ENCODE results near the gene ST3GAL3.

ST3GAL3 gene

DNA sequence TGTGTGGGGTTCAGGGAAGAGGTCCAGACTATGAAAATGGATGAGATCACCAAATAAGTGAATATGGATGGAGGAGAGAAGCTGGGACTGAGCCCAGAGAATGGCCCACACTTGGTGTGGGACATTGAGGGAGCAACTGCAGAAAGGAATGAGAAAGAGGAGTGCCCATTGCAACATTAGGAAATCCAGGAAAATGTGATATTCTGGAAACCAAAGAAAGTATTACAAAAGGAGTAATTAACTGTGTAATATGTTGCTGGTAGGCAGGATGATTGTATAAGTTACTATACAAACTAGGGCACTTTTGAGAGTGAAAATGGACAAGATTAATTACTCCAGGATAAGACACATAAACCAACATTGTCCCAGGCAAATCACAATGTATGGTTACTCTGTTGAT, 166.5 kb downstream of the ST3GAL3 start:
- DNase-seq (no peak), ATAC-seq (no peak)
- Mint-ChIP-seq H3K4me3 (no peak overlapping the region), H3K9me3 (no peaks in the 10 kb centered on the region), H3K4me1 (no peaks in the 10 kb centered on the region), H3K27ac (no peak overlapping the region), H3K27me3 (no peaks in the 10 kb centered on the region)

DNA sequence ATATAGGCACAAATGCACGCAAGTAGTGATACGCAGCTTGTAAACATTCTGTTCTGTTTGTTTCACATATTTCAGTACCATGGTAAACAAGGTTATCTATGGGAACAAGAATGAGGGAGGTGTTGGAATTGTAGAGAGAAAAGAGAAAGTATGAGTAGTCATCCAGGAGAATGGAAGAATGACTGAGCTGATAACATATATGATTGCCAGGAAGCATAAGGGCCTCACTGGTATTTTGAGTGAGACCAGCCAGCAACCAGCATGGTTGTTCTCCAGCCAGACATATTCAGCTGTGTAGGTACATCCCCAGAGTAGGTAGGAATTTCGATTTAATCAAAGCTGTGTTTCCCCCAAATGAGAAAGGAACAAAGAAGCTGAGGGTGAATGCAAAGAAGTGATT, 167.4 kb downstream of the ST3GAL3 start:
- Mint-ChIP-seq H3K4me3 (no peak overlapping the region), H3K4me1 (no peaks in the 10 kb centered on the region), H3K27ac (no peak overlapping the region), H3K27me3 (no peaks in the 10 kb centered on the region), H3K9me3 (no peaks in the 10 kb centered on the region)
- ATAC-seq: no peak
- no peak for DNase-seq

DNA sequence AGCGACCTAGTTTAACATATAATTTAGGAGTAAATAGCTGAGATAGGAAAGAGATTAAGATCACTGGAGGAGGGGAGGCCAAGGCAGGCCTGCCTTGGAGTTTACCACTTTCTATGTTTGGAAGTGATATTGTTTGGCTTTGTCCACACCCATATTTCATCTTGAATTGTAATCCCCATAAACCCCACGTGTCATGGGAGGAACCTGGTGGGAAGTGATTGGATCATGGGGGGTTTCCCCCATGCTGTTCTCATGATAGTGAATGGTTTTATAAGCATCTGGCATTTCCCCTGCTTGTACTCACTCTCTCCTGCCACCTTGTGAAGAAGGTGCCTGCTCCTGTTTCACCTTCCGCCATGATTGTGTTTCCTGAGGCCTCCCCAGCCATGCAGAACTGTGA, 168.0 kb downstream of the ST3GAL3 start:
- H3K4me3 Mint-ChIP-seq: no peak overlapping the region

DNA sequence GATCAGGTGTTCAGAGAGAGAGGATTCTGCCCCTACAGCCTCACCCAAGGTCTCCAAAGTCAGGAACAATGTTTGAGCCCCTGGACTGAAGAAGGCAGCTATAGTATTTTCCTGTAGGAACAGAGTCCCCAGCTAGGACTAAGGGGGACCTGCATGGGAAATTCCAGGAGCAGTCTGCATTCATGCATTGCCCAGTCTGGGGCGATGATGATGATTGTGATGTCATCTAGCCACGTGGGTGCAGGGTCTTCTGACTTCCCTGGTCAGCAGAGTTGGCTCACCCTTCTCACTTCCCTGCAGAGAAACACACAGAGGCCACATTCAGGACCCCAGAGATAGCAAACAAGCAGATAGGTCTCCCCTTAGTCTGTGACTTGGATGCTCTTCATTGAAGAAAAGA, 169.8 kb downstream of the ST3GAL3 start:
- ATAC-seq: no peak
- Mint-ChIP-seq H3K27ac (no peak overlapping the region), H3K4me1 (no peaks in the 10 kb centered on the region), H3K4me3 (no peak overlapping the region), H3K27me3 (no peaks in the 10 kb centered on the region), H3K9me3 (no peaks in the 10 kb centered on the region)
- no peak for DNase-seq

More for the DNA sequence above, 168.0 kb downstream of the ST3GAL3 start:
- DNase-seq (no peak), ATAC-seq (no peak)
- Mint-ChIP-seq H3K4me1 (no peaks in the 10 kb centered on the region), H3K27me3 (no peaks in the 10 kb centered on the region), H3K9me3 (no peaks in the 10 kb centered on the region), H3K27ac (peak overlapping the region in 1 of 2 donors; percentile 21)

DNA sequence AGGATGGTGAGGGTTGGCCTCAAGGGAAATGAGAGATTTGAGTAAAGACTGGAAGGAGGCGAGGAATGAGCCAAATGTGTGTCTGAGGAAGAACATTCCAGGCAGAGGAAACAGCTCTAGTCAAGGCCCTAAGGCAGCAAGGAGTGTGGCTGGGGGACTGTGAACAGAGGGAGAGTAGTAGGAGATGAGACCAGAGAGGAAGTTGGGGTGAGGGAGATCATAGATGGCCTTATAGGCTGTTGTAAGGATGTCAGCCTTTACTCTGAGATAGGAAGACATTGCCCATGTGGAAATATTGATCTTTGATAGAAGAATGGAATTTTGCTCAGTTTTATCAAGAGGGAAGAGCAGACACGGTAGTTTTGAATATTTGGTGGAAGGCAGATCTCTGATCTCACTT, 171.1 kb downstream of the ST3GAL3 start:
- H3K9me3 Mint-ChIP-seq: no peaks in the 10 kb centered on the region
- DNase-seq: no peak
- H3K4me3 Mint-ChIP-seq: no peak overlapping the region
- no peak for ATAC-seq
- H3K27ac Mint-ChIP-seq: no peak overlapping the region
- no peaks in the 10 kb centered on the region for H3K27me3 Mint-ChIP-seq
- H3K4me1 Mint-ChIP-seq: no peaks in the 10 kb centered on the region

DNA sequence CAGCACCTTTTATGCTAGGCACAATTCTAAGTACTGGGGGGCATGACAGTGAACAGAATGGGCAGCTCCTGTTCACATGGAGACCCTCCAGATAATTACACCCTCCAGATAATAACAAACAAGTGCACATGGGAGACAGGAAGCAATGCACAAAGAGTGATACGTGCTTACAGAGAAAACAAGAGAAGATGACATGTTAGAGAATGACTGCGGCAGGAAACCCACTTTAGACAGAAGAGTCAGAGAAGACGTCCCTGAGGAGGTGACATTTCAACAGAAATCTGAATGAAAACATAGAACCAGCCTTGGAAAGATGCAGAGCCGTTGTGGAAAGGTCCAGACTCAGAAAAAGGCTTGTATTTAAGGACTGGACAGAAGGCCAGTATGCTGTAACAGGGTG, 171.5 kb downstream of the ST3GAL3 start:
- ATAC-seq (peak; percentile 71), DNase-seq (no peak)
- no peaks in the 10 kb centered on the region for H3K27me3 Mint-ChIP-seq
- H3K4me3 Mint-ChIP-seq: no peak overlapping the region
- no peak overlapping the region for H3K27ac Mint-ChIP-seq
- no peaks in the 10 kb centered on the region for H3K9me3 Mint-ChIP-seq
- H3K4me1 Mint-ChIP-seq: no peaks in the 10 kb centered on the region

DNA sequence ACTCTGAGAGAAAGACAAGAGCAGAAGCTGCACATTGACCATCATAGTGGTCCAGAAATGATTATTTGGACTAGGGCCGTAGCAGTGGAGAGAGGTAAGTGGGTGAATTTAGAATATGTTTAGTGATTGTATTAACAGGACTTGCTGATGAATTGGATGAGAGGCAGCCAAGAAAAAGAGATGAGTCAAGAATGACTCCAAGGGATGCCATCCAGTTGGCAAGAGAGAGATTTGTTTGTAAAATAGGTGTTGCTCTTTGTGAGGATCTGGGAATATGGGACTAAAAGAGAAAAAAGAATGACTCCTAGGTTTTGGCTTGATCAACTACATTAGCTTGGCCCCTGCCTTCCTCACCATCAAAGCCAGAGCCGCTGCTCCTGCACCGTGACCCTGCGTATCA, 172.1 kb downstream of the ST3GAL3 start:
- no peaks in the 10 kb centered on the region for H3K27me3 Mint-ChIP-seq
- H3K27ac Mint-ChIP-seq: no peak overlapping the region

DNA sequence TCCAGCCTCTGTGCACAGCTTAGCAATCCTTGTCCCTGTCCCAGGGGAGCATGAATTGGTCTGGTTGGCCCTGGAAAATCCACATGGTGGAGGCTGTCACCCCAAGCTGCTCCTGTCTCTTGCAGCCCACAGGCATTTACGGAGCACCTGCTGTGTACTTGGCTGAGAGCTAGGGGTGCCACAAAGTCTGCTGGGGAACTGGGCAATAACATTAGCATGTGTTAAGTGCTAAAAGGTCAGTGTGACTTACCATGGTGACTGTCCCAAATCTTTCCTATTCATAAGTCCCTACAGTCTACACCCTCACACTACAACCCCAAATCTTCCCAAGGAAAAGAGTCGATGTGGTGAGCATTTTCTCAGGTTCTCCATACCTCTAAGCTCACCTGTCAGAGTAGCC, 172.7 kb downstream of the ST3GAL3 start:
- H3K27ac Mint-ChIP-seq: no peak overlapping the region
- no peak for ATAC-seq
- H3K27me3 Mint-ChIP-seq: no peaks in the 10 kb centered on the region
- H3K4me1 Mint-ChIP-seq: no peaks in the 10 kb centered on the region
- no peak for DNase-seq
- no peak overlapping the region for H3K4me3 Mint-ChIP-seq
- H3K9me3 Mint-ChIP-seq: no peaks in the 10 kb centered on the region

More for the DNA sequence above, 172.1 kb downstream of the ST3GAL3 start:
- Mint-ChIP-seq H3K4me1 (no peaks in the 10 kb centered on the region), H3K4me3 (no peak overlapping the region), H3K9me3 (no peaks in the 10 kb centered on the region)
- ATAC-seq: peak; percentile 12
- no peak for DNase-seq

DNA sequence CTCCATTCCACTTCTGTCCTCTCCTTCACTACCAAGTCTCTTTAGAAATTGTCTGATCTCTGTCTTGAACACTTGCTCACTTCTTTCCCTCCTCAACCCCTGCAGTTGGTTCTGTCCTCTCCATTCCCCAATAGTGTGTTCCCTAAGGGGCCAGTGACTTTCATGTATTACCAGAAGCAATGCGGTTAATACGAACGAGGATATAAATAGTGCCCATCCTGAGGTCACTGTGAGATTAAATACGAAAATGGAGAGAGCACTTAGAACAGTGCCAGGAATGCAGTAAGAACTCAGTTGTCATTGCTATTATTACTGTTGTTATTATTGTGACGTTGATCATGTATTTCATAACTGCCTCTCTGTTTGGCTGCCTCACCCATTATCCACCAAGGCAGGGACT, 173.3 kb downstream of the ST3GAL3 start:
- DNase-seq (no peak), ATAC-seq (no peak)
- Mint-ChIP-seq H3K27ac (no peak overlapping the region), H3K4me1 (no peaks in the 10 kb centered on the region), H3K9me3 (no peaks in the 10 kb centered on the region), H3K27me3 (no peaks in the 10 kb centered on the region), H3K4me3 (no peak overlapping the region)

DNA sequence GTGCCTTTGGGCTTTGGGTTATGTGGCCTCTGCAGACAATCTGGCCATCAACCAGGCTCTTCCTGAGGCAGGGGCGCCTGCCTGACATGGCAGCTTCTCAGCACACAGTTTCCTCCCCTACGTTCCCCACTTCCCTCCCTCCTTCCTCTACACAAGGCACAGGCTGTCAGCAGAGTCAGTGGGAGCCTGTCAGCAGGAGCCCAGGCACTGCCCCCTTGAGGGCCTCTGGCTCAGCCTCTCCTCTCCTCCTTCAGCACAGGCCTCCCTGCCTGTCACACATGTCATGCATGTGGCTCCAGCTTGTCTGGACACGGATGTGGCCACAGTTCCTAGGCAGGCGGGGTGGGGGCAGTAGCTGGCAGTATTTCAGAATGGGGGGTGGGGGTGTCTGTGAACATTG, 174.1 kb downstream of the ST3GAL3 start:
- no peak for DNase-seq
- no peak for ATAC-seq
- Mint-ChIP-seq H3K27me3 (no peaks in the 10 kb centered on the region), H3K4me3 (no peak overlapping the region), H3K9me3 (no peaks in the 10 kb centered on the region), H3K4me1 (no peaks in the 10 kb centered on the region), H3K27ac (no peak overlapping the region)

DNA sequence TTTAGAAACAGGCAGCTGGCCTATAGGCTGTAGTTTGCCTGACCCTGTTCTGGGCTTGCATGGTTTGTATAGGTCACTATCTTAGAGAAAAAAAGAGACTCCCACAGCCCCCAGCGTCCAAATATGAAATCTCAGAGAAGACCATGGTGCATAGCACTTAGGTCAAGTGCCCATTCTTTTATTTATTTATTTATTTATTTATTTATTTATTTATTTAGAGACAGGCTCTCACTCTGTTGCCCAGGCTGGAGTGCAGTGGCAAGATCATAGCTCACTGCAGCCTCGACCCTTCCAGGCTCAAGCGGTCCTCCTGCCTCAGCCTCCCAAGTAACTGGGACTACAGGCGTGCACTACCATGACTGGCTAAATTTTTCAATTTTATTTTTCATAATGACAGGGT, 175.4 kb downstream of the ST3GAL3 start:
- ATAC-seq (no peak), DNase-seq (no peak)
- Mint-ChIP-seq H3K4me3 (no peak overlapping the region), H3K4me1 (no peaks in the 10 kb centered on the region), H3K9me3 (no peaks in the 10 kb centered on the region), H3K27me3 (no peaks in the 10 kb centered on the region), H3K27ac (no peak overlapping the region)

DNA sequence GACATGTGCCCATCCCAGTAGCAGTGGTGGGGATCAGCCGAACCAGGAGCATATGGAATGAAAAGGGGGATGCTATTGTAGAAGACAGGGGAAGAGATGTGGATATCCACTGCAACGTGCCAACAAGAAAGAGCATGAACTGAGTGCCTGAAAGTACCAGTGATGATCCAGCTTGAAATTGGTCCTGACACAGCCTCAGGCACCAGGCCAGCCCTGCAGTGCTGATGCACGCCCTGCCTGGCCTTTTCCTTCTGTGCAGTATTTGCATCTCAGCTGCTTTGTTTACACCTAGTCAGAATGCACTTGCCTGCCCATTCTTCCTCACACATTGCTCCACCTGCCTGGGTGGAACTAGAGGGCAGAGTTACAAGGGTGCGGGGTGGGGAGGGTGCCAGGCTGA, 176.0 kb downstream of the ST3GAL3 start:
- Mint-ChIP-seq H3K9me3 (no peaks in the 10 kb centered on the region), H3K27ac (no peak overlapping the region), H3K27me3 (no peaks in the 10 kb centered on the region), H3K4me3 (no peak overlapping the region), H3K4me1 (no peaks in the 10 kb centered on the region)
- no peak for ATAC-seq
- no peak for DNase-seq

DNA sequence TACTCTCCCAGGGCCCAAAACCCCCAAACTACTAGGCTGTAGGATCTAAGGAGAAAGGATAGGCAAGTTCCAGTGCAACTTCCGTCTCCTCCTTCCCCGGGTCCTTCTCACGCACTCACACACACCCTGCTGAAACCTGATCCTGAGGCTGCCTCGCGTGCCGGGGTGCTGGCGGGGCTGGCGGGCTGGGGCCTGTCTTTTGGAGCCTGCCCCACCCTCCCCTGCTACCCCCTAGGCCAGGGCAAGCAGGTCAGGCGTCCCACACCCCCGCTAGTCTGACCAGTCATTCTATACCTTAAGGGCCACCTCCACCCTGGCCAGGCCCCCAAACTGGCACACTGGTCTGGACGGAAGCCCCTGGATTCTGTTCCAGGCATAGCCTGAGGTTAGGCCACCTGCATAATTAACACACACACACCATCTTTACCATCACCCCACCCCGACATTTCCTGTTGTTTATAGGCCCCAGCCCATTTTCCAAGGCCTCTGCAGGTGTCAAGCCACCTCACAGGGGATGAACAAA, 178.0 kb downstream of the ST3GAL3 start:
- Mint-ChIP-seq H3K9me3 (no peaks in the 10 kb centered on the region), H3K27me3 (no peaks in the 10 kb centered on the region), H3K4me3 (no peak overlapping the region), H3K4me1 (no peaks in the 10 kb centered on the region), H3K27ac (no peak overlapping the region)
- ATAC-seq (no peak), DNase-seq (no peak)

DNA sequence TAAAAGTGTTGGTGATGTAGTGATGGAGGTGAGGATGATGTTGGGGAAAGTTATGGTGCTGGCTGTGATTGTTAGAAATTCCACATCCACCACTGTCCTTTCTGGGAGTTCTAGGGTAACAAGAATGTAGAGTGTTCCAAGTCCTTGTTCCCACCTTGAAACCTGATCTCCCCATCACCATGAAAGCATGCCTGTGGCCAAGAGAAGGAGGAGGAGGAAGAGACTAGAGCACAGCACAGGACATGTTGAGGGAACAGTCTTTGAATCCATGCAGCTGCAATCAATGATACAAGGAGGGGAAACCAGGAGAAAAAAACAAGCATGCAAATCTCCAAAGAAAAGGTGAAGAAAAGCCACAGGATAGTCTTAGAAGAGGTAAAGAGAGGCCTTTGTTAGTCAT, 180.4 kb downstream of the ST3GAL3 start:
- Mint-ChIP-seq H3K27ac (no peak overlapping the region), H3K4me3 (no peak overlapping the region)

DNA sequence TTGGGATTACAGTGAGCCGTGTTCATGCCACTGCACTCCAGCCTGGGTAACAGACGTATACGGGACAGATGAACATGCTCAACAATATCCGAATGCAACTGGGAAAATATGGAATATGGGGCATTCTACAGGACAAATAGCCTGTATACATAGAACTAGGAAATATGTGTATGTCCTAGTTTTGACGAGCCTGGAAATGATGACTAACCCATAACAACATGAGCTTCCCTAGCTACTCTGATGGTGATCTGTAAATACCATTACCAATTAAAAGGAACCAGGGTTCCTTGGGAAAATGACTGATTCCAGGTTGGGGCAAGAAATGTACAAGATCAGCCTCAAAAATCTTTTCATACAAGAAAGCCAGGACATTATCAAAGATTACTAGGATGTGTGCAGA, 183.5 kb downstream of the ST3GAL3 start:
- Mint-ChIP-seq H3K4me1 (no peaks in the 10 kb centered on the region), H3K27me3 (no peaks in the 10 kb centered on the region), H3K9me3 (no peaks in the 10 kb centered on the region), H3K4me3 (no peak overlapping the region), H3K27ac (no peak overlapping the region)
- DNase-seq: no peak
- ATAC-seq: no peak

More for the DNA sequence above, 180.4 kb downstream of the ST3GAL3 start:
- Mint-ChIP-seq H3K4me1 (no peaks in the 10 kb centered on the region), H3K9me3 (no peaks in the 10 kb centered on the region), H3K27me3 (no peaks in the 10 kb centered on the region)
- DNase-seq (no peak), ATAC-seq (no peak)

DNA sequence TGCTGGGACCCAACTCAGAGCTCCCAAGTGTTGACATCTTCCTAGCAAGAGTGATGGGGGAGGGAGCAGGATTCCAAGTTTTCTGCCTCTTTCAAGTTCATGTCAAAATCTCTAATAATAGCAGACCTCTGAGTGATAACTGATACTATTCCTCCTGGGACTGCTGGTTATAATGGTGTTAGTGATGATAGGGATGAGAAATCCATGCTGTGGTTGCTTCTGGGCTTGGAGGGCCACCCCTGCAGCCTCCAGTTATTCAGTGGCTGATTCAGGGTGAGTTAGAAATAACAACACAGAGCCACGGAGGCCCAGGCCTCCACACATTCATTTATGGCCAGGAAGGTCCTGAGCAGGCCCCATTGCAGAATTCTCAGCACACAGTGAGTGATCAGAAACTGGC, 185.7 kb downstream of the ST3GAL3 start:
- Mint-ChIP-seq H3K4me1 (no peaks in the 10 kb centered on the region), H3K4me3 (no peak overlapping the region), H3K27me3 (no peaks in the 10 kb centered on the region), H3K9me3 (no peaks in the 10 kb centered on the region), H3K27ac (peak overlapping the region in 1 of 2 donors; percentile 38)
- ATAC-seq (no peak), DNase-seq (no peak)

DNA sequence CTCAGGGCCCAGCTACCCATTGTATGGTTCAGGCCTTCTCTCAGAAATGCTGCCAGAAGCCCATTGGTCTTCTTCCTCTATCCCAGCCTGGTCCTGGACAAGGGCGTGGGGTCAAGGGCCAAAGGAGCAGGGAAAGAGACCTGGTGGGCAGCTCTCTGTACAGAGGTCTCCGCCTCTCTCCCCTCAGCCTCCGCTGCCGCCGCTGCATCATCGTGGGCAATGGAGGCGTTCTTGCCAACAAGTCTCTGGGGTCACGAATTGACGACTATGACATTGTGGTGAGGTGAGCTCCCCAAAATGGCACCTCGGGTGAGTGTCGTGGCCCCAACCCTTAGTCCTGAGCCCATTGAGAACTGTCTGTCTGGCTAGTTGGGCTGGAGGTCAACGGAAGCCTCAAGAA, 191.6 kb downstream of the ST3GAL3 start:
- ATAC-seq (no peak), DNase-seq (no peak)
- no peak overlapping the region for H3K4me3 Mint-ChIP-seq
- H3K4me1 Mint-ChIP-seq: no peaks in the 10 kb centered on the region
- H3K27ac Mint-ChIP-seq: peak overlapping the region; percentile 49 to 60
- no peaks in the 10 kb centered on the region for H3K27me3 Mint-ChIP-seq
- H3K9me3 Mint-ChIP-seq: no peaks in the 10 kb centered on the region

Measured in stimulated activated naive CD8-positive, alpha-beta T cell treated with anti-CD3 and anti-CD28 coated beads, Interleukin-15, amount 100 ng/mL, for 72 hours (primary cell).